Right hindlimb (tissue), 1 donor: ENCODE results near the gene GARRE1.
"Not testable (repeated sequence)": the region's sequence is repeated elsewhere in the genome, so short reads cannot be mapped to it uniquely, and the experiment has no call there.

Experiments
- DNase-seq: peaks from one replicate; pipeline ENCODE4 v3.0.0-alpha.2; 2018

The GARRE1 gene

GRCh38 chr19:34232566-34233481, 21.5 kb upstream of the GARRE1 start:
- peak; percentile 53 for DNase-seq

GRCh38 chr19:34235425-34235940, 18.9 kb upstream of the GARRE1 start:
- DNase-seq = no peak

GRCh38 chr19:34236035-34236987, 18.0 kb upstream of the GARRE1 start:
- DNase-seq = no peak

- DNase-seq = no peak
Observed at GRCh38 chr19:34237283-34237682, 17.1 kb upstream of the GARRE1 start.

GRCh38 chr19:34237939-34238338, 16.4 kb upstream of the GARRE1 start:
- DNase-seq = no peak

- peak; percentile 28 for DNase-seq
Observed at GRCh38 chr19:34241513-34242337, 12.6 kb upstream of the GARRE1 start.

GRCh38 chr19:34243138-34243875, 11.0 kb upstream of the GARRE1 start:
- not testable (repeated sequence) for DNase-seq

GRCh38 chr19:34243876-34244578, 10.3 kb upstream of the GARRE1 start:
- DNase-seq = no peak

- no peak for DNase-seq
Observed at GRCh38 chr19:34244611-34245299, 9.6 kb upstream of the GARRE1 start.

- no peak for DNase-seq
Observed at GRCh38 chr19:34246340-34246739, 8.0 kb upstream of the GARRE1 start.

- no peak for DNase-seq
Observed at GRCh38 chr19:34248941-34249340, 5.4 kb upstream of the GARRE1 start.

GRCh38 chr19:34253167-34253566, 1.2 kb upstream of the GARRE1 start:
- DNase-seq = not testable (repeated sequence)

GRCh38 chr19:34253681-34254045, 691 bp upstream of the GARRE1 start:
- not testable (repeated sequence) for DNase-seq

GRCh38 chr19:34254698-34255432, 511 bp downstream of the GARRE1 start:
- no peak for DNase-seq

GRCh38 chr19:34255546-34255945, 1.2 kb downstream of the GARRE1 start:
- no peak for DNase-seq

GRCh38 chr19:34256835-34257558, 2.6 kb downstream of the GARRE1 start:
- DNase-seq = no peak

GRCh38 chr19:34257559-34257924, 3.2 kb downstream of the GARRE1 start:
- no peak for DNase-seq

- DNase-seq = no peak
Observed at GRCh38 chr19:34259367-34260095, 5.2 kb downstream of the GARRE1 start.
